Activated CD4-positive, alpha-beta T cell treated with anti-CD3 and anti-CD28 coated beads, Interleukin-2, amount 10 ng/mL, durations not matched to agents 7 days and 5 days (primary cell): ENCODE data around the gene SLC37A1. TPM values are rescaled to one million over a fixed set of nuclear protein-coding genes. Genes with fewer than 3 reads are reported as not detected.

ENCODE experiments used
- total RNA-seq, 2 experiments: library from RNA; stranded (reverse); gene quantifications; one replicate each; pipeline ENCODE4 v1.2.3, GENCODE V29; 2021

Gene SLC37A1
- total RNA-seq, 2 experiments from 2014 or later: 19.2 to 20.2 TPM

Other genes with a start within 250 kb of the SLC37A1 start
- not detected for gene TFF3, start 198.4 kb upstream of the SLC37A1 start, total RNA-seq
- not detected for gene TFF2, start 162.9 kb upstream of the SLC37A1 start, total RNA-seq
- gene TFF1, start 147.3 kb upstream of the SLC37A1 start, total RNA-seq: not detected
- 1 to 10 TPM; 7.4 to 8.9 TPM for gene TMPRSS3, start 117.8 kb upstream of the SLC37A1 start, total RNA-seq
- 10 to 100 TPM; 77.4 to 83.7 TPM for gene UBASH3A, start 110.0 kb upstream of the SLC37A1 start, total RNA-seq
- gene RSPH1, start 17.6 kb upstream of the SLC37A1 start, total RNA-seq: not detected
- gene PDE9A, start 139.8 kb downstream of the SLC37A1 start, total RNA-seq: 1 to 10 TPM; 4.7 to 6.1 TPM